GM12891 (cell line): ENCODE results near the gene APBB2.
A peak's percentile ranks its signal among the peaks of the same experiment; 100 is the strongest.

Experiments
- DNase-seq: peaks from one replicate; pipeline ENCODE4 v3.0.0; 2011; ENCODE audit warnings: low spot score; ENCODE audit not compliant: insufficient read length
- FAIRE-seq: peaks from 2 replicates; lab custom pipeline; 2011; peaks lifted over from hg19 to GRCh38; lab: Jason Lieb, UNC
- PAX5 ChIP-seq: IDR thresholded peaks from 2 replicates; pipeline ENCODE4 v1.6.1; 2011; ENCODE audit warnings: low read length, moderate library complexity, mild to moderate bottlenecking; ENCODE audit not compliant: insufficient read depth, severe bottlenecking
- POLR2A ChIP-seq: IDR thresholded peaks from 2 replicates; pipeline ENCODE4 v1.6.1; 2011; ENCODE audit warnings: low read depth, low read length, control low read depth
- POLR2AphosphoS5 ChIP-seq: IDR thresholded peaks from 2 replicates; pipeline ENCODE4 v1.6.1; 2011; ENCODE audit warnings: low read depth, low read length, control low read depth
- POU2F2 ChIP-seq: IDR thresholded peaks from 2 replicates; pipeline ENCODE4 v1.6.1; 2011; ENCODE audit warnings: low read depth, mild to moderate bottlenecking, control low read depth, low read length, moderate library complexity
- SPI1 ChIP-seq: IDR thresholded peaks from 2 replicates; pipeline ENCODE4 v1.6.1; 2011; ENCODE audit warnings: low read depth, low read length, control low read depth
- TAF1 ChIP-seq: IDR thresholded peaks from 2 replicates; pipeline ENCODE4 v1.6.1; 2011; ENCODE audit warnings: low read depth, low read length, control low read depth

Gene APBB2

GRCh38 chr4:40832175-40832574 is 382.2 kb downstream of the APBB2 start:
- DNase-seq (no peak), FAIRE-seq (no peak)
- no peak for TF ChIP-seq PAX5
- TF ChIP-seq POLR2AphosphoS5: no peak
- no peak for TF ChIP-seq TAF1
- no peak for TF ChIP-seq POLR2A
- TF ChIP-seq POU2F2: no peak
- no peak for TF ChIP-seq SPI1

DNA sequence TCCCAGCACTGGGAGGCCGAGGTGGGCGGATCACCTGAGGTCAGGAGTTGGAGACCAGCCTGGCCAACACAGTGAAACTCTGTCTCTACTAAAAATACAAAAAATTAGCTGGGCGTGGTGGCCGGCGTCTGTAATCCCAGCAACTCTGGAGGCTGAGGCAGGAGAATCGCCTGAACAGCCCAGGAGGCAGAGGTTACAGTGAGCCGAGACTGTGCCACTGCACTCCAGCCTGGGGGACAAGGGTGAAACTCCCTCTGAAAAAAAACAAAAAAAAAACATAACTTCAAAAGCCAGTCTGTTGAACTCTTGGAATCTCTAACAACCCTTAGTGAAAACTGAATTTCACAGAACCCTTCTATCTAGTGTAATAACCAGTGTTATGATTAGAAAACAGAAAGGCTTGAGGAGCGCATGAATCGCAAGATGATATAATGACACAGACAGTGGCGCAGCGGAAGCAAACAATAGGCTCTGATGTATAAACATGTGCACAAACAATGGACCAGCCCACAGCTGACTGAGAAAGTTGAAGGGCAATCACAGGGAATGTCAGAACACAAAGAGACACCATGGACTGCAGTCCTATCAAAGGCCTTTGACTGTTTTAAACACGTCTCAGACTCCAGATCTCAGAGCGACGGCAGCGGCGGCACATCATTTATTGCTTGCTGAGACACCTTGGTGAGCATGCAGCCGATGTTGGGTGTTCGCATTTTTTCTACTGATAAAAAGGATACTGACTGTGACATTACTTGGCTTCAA is 383.0 kb downstream of the APBB2 start:
- TF ChIP-seq POLR2AphosphoS5 (no peak), POU2F2 (no peak), POLR2A (no peak), SPI1 (no peak), TAF1 (no peak), PAX5 (no peak)
- no peak for DNase-seq
- no peak for FAIRE-seq

GRCh38 chr4:40829586-40829985 is 384.8 kb downstream of the APBB2 start:
- no peak for TF ChIP-seq PAX5
- TF ChIP-seq POLR2A: no peak
- no peak for TF ChIP-seq SPI1
- no peak for TF ChIP-seq TAF1
- TF ChIP-seq POLR2AphosphoS5: no peak
- no peak for TF ChIP-seq POU2F2
- no peak for DNase-seq

GRCh38 chr4:40828661-40829060 is 385.7 kb downstream of the APBB2 start:
- TF ChIP-seq PAX5 (no peak), TAF1 (no peak), POU2F2 (no peak), SPI1 (no peak), POLR2A (no peak), POLR2AphosphoS5 (no peak)
- FAIRE-seq: no peak
- no peak for DNase-seq

More at GRCh38 chr4:40829586-40829985, 384.8 kb downstream of the APBB2 start:
- no peak for FAIRE-seq

- DNase-seq (no peak), FAIRE-seq (no peak)
- TF ChIP-seq SPI1: no peak
- no peak for TF ChIP-seq POLR2AphosphoS5
- TF ChIP-seq PAX5: no peak
- TF ChIP-seq POU2F2: no peak
- TF ChIP-seq TAF1: no peak
- no peak for TF ChIP-seq POLR2A
Observed at GRCh38 chr4:40827758-40828157, 386.6 kb downstream of the APBB2 start.

DNA sequence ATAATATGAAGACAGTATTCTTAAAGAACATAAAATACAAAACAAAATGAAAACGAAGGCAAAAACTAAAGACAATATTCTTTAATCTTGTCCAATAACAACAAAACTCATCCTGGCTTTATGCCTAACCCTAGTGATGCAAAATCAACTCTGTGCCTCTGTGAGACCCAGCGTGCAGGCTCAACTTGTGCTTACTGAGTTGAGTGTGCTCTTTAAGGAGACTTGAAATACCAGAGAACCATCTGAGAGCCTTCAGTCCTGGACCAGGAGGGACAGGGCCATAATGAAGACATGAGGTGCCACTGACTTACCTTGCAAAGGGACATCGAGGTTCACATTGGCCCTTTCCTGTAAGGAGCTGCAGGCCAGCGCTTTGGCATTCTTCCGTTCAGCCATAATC is 387.5 kb downstream of the APBB2 start:
- DNase-seq: no peak
- no peak for TF ChIP-seq SPI1
- TF ChIP-seq POU2F2: no peak
- TF ChIP-seq POLR2AphosphoS5: no peak
- TF ChIP-seq PAX5: no peak
- TF ChIP-seq POLR2A: no peak
- TF ChIP-seq TAF1: no peak
- no peak for FAIRE-seq

GRCh38 chr4:40825014-40825838 is 389.1 kb downstream of the APBB2 start:
- DNase-seq (no peak), FAIRE-seq (peak; percentile 88)
- no peak for TF ChIP-seq TAF1
- TF ChIP-seq POU2F2: peak; percentile 57; the same call in 1 of the 2 replicates
- TF ChIP-seq PAX5: no peak

DNA sequence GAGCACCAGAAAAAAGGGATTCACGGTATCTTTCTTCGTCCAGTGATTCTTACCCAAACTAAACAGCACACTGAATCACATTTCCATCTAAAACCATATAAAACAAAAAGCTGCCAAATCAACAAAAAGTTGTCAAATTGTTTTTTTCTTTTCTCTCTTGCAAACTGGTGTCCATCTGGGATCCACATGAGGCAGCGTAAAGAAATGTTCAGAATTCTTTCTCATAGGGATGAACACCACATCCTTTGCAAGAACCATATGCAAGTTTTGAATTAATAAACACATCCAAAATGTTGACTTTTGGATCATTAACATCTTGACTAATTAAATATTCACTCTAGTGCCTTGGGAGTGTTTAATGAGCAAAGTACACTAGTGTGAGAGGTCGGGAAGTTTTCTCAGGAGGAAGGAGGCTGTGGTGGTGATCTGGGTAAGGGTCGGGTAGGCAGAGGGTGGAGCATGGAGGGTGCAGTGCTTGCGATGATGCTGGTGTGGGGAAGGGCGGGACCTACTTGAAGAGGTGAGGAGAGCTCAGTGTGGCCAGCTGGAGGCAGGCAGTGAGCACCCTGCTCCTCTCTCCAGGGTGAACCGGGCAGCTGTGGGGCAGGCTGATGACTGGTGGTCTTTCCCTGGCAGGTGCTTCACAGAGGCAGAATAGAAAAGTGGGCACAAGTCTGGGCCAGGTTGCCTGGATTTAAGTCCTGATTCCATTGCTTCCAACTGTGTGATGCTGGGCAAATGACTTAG is 391.7 kb downstream of the APBB2 start:
- FAIRE-seq (no peak), DNase-seq (no peak)
- TF ChIP-seq POLR2A: no peak
- no peak for TF ChIP-seq TAF1
- TF ChIP-seq PAX5: no peak
- TF ChIP-seq POLR2AphosphoS5: no peak
- no peak for TF ChIP-seq SPI1
- TF ChIP-seq POU2F2: no peak
